NK-92 treated with Interleukin-12 subunit alpha and Interleukin-12 subunit beta, amount 100 ng/mL, for 24 hours (cell line): ENCODE data around the gene CACNA1C.

Source experiments
- DNase-seq: peaks from one replicate; lab custom pipeline; 2025; lab: John Stamatoyannopoulos, UW

The CACNA1C gene

DNA sequence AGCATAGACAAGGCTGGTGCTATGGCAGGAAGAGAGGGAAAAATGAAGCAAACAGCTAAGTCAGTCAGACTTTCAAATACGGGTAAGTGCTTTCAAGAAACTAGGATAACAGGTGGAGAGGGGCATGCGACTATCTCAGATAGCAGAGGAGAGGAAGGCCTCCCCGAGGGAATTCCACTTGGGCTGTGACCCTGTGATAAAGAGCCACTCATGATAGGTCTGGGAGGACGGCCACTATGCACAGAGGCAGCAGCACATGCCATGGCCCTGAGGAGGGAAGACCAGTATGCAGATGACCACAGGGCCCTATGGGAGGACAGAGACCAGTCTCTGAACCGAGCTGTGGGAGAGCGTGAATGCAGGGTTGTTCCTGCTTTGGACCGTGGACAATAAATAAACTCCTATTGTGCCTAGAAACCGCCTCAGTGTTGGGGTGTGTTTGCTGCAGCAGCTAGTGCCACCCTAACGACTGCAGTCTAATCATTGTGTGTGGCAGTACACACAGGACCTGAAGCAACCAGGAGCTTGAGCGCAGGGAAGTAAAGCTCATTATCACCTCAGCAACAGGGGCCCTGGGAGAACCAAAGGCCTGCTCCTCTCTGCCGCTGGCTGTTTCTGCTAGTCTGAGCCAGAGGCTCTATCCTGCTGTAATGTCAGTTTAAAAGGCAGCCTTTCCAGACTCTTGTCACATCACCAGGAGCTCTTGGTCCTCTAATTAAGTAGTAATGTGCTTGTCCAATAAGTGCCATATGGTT is 119.1 kb downstream of the CACNA1C start:
- DNase-seq = no peak

DNA sequence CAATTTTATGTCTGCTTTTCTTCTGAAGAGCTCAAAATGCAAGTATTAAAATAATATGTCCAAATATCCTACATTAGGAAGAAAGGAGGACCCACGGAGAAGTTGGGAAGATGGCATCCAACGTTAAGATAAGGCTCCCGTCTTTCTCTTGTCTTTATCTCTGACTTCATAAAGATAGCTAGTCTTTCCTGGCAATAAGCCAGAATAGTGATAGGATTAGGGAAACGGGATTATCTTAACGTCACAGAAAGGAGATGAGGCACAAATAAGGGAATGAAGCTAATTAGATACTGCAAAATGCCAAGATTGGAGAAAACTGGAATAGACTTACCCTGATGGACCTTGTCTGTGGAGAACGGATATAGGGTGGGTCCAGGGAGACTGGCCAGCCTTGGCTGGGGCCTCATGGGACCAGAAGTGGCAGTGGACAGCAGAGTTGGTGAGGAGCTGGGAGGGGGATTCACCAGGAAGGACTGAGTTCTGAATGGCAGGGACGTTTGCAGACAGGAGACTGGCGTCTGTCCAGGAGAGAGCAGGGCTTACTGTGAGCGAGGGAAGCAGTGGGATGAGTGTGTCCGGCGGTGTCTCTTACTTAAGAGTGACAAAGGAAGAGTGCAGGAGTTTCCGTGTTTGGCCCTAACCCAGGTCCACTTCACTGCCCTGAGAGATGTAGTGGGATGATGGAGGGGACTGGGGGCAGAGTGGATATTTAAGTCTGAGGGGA is 119.9 kb downstream of the CACNA1C start:
- no peak for DNase-seq

DNA sequence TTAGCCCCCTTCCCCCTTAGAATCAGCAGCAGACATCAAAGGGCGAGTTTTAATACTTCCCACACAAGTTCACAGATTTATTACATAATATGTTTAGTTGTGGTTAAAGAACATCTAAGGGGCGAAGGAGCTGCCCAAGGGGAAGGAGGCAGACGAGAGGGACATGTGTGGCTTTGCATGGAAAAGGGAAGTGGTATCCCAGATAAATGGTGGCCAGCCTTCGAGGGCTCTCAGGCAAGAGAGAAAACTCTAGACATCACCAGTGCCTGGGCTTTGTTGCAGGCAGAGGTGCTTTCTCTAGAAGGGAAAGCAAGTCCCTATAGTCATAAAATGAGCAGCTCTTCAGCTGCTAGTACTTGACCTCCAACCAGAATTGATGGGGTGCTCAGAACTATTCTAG is 121.2 kb downstream of the CACNA1C start:
- no peak for DNase-seq

DNA sequence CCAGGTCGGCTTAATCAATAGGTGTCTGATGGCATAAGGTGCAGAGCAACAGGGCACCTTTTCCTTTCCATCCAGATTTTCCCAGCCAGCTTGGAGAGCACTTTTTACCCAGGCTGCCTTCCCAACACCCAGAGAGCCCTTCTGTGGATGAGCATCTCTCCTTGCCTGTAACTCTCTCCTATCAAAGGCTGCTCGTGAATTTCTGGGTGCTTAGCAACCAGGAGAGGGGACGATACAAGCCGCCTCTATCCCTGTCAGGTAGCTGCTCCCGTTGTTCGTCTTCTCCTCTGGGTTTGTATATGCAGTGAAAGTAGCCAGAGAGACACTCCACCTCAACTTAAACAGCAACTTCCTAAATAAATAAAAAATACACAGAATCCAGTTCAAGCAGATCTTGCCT is 124.2 kb downstream of the CACNA1C start:
- no peak for DNase-seq

DNA sequence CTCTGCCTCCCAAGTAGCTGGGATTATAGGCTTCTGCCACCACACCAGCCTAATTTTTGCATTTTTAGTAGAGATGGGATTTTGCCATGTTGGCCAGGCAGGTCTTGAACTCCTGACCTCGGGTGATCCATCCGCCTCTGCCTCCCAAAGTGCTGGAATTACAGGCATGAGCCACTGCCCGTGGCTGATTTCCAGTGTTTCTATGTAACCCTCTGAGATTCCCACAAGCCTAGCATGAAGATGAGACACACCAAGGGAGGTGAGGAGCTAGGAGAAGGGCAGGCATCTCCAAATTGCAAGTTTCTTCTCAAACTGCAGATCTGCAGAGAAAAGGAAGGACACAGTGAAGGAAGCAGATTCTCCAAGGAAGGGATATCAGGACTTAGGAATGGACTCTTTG is 125.0 kb downstream of the CACNA1C start:
- no peak for DNase-seq

DNA sequence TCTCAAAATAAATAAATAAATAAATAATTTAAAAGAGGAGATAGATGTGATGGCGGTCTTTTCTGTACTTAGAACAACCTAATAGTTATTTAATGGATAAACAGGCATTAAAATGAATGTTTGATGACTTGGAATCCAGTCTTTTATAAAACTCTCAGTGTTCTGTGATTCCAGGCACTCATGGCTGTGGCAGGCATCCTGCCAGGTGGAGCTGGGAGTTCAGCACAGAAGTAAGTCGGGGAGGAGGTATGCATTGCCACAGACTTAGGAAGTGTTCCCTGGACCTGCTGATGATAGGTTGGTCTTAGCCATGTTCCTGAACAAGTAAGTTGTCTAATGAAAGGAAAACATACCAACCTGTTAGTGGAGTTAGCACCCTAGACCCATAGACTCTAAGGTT is 126.3 kb downstream of the CACNA1C start:
- no peak for DNase-seq

DNA sequence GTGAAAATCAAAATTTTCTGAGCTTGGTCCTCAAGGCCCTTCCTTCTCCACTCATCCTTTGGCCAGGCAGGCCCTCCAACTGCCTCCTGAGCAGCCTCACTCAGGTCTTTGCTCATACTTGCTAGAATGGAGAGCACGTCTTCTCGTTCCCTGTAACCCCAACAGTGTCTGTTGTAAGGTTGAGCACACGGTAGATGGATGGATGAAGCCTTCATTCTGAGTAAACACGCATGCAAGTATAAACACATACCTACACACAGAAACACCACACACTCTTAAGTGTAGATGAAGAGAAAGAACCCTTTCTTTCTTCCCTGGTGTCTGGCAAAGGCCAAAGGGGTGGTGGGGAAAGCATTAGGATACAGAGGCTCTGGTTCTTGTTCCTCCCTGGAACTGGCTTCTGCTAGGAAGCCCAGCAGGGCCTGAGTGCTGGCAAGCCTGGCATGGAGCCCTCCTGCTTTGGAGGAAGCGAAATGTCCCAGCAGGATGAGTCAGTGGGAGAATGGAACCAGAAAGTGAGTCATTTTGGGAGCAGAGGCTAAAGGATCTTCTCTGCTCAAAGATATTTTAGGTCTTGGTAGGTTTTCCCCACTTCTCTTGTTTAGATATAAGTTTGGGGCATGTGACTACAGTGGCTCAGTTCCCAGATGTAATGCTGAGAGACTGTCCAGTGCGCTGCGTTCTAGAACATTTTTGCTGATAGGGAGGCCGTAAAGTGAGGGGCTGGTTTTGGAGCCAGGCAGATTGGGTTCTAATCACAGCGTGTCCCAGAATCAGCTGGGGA is 127.4 kb downstream of the CACNA1C start:
- no peak for DNase-seq

DNA sequence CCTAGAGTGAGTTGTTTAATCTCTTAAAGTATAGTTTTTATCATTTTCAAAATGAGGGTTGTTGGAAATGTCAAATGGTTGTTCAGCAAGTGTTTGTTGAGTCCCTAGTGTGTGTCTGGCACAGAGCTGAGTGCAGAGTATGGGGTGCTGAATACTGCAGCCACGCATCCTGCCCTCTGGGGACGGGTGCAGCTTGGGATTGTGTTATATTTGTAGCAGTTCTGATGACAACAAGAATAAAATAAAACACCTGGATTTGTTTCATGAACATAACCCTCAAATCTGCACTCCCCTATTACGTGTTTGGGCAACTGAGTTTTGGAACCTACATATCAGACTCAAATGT is 127.9 kb downstream of the CACNA1C start:
- no peak for DNase-seq

DNA sequence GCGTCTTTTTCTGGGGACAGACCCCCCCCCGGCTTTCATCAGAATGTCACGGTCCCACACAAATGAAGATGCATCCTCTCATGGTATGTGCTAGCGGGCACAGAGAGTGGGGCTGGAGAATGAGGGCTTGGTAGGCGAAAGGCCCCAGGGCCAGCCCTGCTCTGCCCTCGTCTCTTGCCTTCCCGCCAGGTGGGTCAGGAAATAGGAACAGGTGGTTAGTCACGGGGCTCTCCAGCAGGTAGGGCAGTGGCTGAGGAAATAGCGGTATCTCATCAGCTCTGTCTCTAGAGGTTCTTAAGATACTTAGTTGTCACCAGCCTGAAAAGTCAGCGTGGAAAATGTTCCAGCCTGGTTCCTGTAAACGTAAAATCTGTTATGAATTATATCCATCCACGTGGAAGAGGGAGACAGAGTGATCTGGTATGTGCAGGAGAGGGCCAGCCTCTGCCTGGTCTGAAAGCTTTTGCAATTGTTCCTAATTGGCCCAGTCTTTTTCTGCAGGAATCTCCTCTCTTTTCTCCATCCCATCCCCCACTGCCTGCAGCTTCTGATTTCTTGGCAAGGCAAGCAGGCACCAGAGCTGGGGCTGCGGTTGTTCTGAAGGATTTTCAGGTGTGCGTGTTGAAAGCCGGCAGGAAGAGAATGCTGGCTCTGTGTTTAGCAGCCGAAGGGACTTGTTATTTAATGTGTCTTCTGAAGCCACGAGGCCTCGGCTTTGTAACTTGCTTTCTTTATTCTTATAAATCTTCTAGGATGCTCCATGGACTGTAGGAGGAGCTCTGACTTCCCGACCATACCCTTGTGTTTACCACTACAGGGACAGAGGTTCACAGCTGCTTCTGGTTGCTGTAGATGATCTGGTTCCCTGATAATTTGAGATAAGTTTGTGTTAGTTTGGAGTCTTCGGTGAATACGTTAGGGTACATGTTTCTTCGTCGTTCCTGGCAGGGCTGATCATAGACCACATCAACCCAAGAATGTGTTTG is 131.1 kb downstream of the CACNA1C start:
- DNase-seq = no peak

DNA sequence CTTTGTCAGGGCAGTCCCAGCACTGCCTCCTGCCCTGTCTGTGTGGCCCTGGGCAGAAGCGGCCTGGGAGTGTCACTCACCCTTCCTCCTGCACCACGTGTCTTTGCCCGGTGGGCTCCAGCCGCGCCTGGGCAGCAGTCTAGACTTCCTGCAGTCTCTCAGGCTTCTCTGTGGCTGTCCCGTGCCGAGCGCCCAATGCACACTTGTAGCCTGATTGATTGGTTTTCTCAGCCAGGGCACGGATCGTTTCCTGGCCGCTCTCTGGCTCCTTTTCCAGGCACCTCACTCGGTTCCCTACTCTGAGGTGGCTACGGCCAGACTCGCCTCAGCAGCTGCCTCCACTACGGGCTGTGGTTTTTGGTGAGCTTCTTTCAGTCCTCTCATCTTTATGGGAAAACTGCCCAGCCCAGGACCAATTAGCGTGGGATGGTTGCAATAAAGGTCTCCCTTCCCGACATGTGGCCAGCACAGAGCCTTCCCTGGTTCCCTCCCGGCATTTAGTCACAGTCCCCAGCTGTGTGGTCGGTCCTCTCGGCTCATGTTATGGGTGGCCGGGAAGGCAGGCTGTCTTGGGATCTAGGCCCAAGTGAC is 133.1 kb downstream of the CACNA1C start:
- no peak for DNase-seq

DNA sequence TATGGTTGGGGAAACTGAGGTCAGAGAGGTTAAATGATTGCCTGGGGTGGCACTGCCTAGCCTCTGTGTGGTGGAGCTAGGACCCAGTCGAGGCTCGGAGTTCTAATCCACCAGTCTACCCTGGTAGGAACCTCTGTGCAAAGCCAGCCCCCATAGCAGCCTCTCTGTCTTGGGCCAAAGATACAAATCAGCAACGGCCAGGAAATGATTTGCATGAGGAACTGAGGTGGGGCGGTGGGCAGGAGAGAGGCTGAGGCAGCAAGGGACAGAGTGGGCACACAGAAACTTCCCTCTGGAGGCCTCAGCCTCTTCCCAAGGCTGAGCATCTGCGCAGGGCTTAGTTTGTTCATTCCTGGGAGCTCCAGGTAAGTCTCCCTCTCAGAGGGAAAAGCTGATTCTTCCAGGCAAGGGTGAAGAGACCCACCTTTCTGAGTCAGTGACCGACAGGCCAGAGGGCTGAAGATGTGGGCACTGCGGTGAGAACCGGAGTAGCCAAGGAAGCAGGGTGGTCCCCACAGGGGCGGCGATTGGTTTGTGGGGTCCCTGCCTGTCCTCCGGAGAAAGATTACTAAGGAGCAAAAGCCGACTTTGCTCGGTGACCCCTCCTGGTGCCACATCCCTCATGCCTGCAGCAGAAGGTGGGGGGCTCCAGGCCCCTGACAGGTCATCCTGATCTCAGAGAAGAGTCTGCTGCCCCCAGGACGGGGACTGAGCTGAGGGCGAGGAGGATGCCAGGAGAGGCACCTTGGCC is 134.6 kb downstream of the CACNA1C start:
- no peak for DNase-seq

DNA sequence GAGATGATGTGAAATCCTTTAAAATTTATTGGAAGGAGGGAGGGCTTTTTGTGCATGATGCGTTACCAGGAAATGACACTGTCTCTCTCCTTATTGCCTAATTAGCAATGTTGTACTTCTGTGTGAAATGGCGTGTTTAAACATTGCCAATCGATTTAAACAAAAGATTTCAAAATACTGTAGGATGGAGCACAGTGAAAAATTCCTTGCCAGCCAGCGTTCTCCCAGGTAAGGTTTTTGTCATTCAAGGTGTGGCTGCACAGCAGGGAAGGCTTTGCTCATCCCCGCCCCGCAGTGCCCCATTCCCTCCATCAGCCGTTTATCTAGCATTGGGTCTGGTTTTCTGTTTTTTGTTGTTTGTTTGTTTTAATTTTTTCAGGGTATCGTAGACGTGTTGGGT is 137.3 kb downstream of the CACNA1C start:
- DNase-seq = no peak

DNA sequence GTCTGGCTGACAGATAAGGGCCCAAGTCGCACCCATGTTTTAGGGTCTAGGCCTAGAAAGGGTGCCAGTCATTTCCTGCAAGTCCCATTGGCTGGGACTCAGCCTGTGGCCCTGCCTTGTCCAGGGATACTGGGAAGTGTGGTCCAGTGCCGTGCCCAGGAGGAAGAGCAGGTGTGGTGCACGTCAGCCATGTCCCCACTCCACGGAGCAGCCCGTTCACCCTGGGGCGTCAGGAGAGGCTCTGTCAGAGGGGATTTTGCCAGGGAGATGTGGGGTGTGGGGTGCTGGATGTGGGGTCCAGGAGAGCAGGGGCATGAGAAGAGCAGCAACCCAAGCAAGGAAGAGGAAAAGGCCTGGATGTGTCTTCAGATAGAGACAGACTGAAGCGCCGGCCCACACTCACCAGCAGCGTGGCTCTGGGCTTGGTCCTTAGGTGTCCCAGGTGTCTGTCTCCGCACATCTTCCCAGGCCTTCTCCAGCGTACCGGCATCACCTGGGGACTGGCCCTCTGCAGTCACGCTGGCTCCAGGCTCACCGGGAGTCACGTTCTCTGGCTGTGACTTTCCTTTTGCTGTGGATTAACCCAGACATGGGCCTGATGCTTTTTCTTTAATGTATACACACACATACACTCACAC is 138.2 kb downstream of the CACNA1C start:
- DNase-seq = no peak

DNA sequence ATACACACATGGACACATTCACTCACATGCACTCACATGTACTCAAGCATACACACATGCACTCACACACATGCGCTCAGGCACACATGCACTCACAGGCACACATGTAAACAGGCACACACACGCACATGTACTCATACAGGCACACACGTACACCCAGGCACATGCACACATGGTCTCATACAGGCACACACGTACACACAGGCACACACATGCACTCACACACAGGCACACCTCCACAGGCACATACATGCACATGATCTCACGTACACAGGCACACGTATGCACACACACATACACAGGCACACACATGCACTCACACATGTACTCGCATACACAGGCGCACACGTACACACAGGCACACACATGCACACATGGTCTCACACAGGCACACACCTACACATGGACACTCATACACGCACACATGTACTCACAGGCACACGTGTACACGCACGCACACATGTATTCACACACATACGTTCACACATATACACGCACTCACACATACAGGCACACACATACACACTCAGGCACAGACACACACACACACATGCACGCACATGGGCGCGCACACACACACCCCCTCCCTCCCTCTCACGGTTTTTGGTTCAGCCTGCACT is 138.9 kb downstream of the CACNA1C start:
- no peak for DNase-seq

DNA sequence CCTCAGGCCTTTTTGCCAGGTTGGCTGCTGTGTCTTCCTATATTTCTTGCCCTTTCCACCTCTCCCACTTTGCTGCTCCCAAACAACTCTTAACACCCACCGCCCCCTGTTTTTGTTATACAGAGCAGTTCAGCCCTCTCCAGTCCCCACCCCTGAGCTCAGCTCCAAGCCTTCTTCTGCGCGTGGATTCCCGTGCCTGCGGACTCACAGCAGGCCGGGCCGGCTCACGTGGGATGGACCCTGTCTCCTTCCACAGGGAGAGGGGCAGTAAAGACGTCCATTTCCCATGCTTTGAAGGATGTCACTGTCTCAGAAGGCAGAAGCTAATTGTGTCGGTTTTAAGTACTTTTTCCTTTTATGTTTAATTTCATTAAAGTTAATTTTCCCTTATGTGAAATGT is 139.4 kb downstream of the CACNA1C start:
- no peak for DNase-seq

DNA sequence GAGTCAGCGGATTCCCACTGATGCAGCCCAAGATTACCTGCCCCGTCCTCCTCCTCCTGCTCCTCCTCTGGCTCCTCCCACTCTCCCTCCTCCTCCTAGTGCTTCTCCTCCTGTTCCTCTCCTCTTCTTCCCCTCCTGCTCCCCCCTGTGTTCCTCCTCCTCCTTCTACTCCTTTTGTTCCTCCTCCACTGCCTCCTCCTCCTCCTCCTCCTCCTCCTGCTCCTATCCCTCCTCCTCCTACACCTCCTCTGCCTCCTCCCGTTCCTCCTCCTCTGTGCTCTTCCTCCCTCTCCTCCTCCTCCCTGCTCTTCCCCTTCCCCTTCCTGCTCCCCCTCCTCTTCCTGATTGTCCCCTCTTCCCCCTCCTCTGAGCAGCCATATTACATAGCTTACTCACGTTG is 141.3 kb downstream of the CACNA1C start:
- no peak for DNase-seq

DNA sequence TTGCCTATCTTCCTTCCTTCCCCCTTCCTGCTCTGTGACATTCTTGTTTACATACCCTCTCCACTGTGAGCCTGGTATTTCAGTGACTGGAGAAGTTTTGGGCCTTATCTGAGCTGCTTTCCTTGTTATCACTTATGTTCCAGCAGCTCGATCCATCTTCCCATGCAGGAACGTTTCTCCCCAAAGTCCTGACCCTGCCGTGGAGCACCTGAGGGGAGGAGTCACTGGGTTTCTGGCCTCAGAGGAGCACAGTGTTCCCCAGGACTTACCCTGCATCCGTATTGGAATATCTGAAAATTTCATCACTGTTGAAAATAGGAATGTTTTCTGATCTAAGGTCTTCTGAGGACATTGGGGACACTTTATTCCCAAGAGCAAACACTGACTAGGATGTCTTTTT is 141.8 kb downstream of the CACNA1C start:
- no peak for DNase-seq

DNA sequence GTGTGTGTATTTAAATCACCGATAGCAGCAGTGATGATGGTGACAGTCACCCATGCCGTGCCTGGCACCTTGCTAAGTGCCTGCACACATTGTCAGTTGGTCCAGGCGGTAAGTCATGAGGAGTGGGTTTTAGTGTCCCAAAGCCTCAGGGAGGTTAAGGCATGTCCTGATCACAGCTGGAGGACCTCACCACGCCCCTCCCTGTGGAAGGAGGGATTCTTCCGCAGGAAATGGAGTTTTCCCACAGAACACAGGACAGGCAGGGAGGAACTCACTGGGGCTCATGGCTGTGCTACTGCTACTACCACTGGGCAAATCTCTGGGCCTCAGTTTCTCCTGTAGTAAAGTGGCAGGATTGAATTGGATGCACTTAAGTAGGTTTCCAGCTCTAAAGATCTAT is 142.3 kb downstream of the CACNA1C start:
- no peak for DNase-seq

DNA sequence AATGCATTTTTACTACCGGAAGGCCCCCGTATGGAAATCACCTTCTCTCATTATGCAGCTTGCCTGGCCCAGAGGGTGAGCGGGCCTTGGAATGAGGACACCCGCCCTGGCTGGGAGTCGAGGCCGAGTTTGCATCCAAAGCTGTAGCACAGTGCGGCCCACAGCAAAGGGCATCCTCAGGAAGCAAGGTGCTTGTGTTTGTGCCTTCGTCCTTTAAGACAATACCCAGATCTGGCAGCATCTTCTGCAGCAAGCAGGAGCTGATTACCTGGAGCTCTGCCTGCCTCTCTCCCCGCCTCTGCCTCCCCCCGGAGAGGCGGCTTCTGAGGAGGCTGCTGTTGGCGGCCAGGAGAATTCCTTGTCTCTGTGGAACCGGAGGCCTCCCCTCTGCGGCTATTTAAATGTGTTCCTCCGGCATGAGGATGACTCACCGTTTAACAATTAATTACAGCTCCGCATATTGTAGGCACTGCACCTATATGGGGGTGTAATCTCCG is 145.3 kb downstream of the CACNA1C start:
- no peak for DNase-seq

DNA sequence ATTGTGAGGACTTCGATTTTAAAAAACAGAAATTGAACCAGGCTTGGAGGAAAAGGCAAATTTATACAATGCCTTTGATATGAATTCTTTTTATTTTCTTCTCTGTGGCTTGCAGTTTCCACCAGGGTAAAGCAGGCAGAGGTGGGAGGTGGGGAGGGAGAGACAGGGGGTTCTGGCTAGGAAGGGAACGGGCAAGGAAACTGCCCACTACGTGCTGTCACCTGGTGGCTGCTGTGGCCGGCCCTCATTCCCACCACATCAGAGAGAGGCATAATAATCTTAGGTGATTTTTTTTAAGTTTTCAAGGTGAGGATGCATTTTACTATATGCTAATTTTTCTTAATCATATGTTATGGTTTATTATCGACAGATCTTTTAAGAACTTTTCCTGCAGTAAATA is 145.8 kb downstream of the CACNA1C start:
- DNase-seq = no peak
